MM.1S (cell line): Measurements from ENCODE around the gene MGAT5.

Experiments
- DNase-seq: peaks from one replicate; pipeline ENCODE4 v3.0.0-alpha.2; 2015
- H2AFZ ChIP-seq: fragments of 300-600 bp; sonication (generic); 2 replicates; pipeline ENCODE4 v1.6.0; 2016; ENCODE audit warnings: antibody characterized with exemption, low read length
- H3F3A ChIP-seq: fragments of 300-600 bp; sonication (generic); 2 replicates; pipeline ENCODE4 v1.6.1; 2016; ENCODE audit warnings: mild to moderate bottlenecking, antibody characterized with exemption, low read length, moderate library complexity, mixed read lengths; ENCODE audit not compliant: insufficient read depth
- H3K27ac ChIP-seq: fragments of 300-600 bp; sonication (generic); 2 replicates; pipeline ENCODE4 v1.5.1; 2016; ENCODE audit warnings: mild to moderate bottlenecking, low read length
- H3K27me3 ChIP-seq: fragments of 300-600 bp; sonication (generic); replicated peaks from 2 replicates; pipeline ENCODE4 v1.6.0; 2016; ENCODE audit warnings: low read length; ENCODE audit not compliant: insufficient read depth
- H3K36me3 ChIP-seq: fragments of 300-600 bp; sonication (generic); replicated peaks from 2 replicates; pipeline ENCODE4 v1.6.1; 2016; ENCODE audit warnings: mild to moderate bottlenecking, low read length, mixed read lengths; ENCODE audit not compliant: insufficient read depth
- H3K4me1 ChIP-seq: fragments of 300-600 bp; sonication (generic); 2 replicates; pipeline ENCODE4 v1.6.1; 2016; ENCODE audit warnings: low read length, mixed read lengths
- H3K4me2 ChIP-seq: fragments of 300-600 bp; sonication (generic); 2 replicates; pipeline ENCODE4 v1.6.0; 2016; ENCODE audit warnings: low read depth, low read length
- H3K4me3 ChIP-seq: fragments of 300-600 bp; sonication (generic); 2 replicates; pipeline ENCODE4 v1.5.1; 2016; ENCODE audit warnings: low read length, mixed read lengths
- H3K79me2 ChIP-seq: fragments of 300-600 bp; sonication (generic); 2 replicates; pipeline ENCODE4 v1.6.1; 2016; ENCODE audit warnings: mixed run types, low read length, mixed read lengths
- H3K9ac ChIP-seq: fragments of 300-600 bp; sonication (generic); 2 replicates; pipeline ENCODE4 v1.6.1; 2016; ENCODE audit warnings: low read length, mixed read lengths
- H3K9me2 ChIP-seq: fragments of 300-600 bp; sonication (generic); replicated peaks from 2 replicates; pipeline ENCODE4 v1.6.1; 2016; ENCODE audit warnings: mild to moderate bottlenecking, low read length, mixed read lengths; ENCODE audit not compliant: insufficient read depth
- H3K9me3 ChIP-seq: fragments of 300-600 bp; sonication (generic); replicated peaks from 2 replicates; pipeline ENCODE4 v1.6.1; 2016; ENCODE audit warnings: mild to moderate bottlenecking, low read length, mixed read lengths; ENCODE audit not compliant: insufficient read depth
- H4K20me1 ChIP-seq: fragments of 300-600 bp; sonication (generic); 2 replicates; pipeline ENCODE4 v1.6.1; 2016; ENCODE audit warnings: mild to moderate bottlenecking, low read length, moderate library complexity, mixed read lengths; ENCODE audit not compliant: insufficient read depth
- CTCF ChIP-seq: fragments of 300-600 bp; sonication (generic); IDR thresholded peaks from 2 replicates; pipeline ENCODE4 v1.5.1; 2016; ENCODE audit warnings: antibody characterized with exemption, low read length, mixed read lengths
- EZH2 ChIP-seq: fragments of 300-600 bp; sonication (generic); optimal IDR thresholded peaks from 2 replicates; pipeline ENCODE3; 2017; ENCODE audit warnings: low read depth, mild to moderate bottlenecking, antibody characterized with exemption, low read length, mixed read lengths
- EZH2phosphoT487 ChIP-seq: fragments of 300-600 bp; sonication (generic); IDR thresholded peaks from 2 replicates; pipeline ENCODE4 v1.6.1; 2018; ENCODE audit warnings: antibody characterized with exemption, low read length

MGAT5 gene

GRCh38 chr2:134324947-134325346 is 71.1 kb downstream of the MGAT5 start:
- TF ChIP-seq CTCF, result no peak
- no peak for TF ChIP-seq EZH2phosphoT487
- TF ChIP-seq EZH2, result no peak
- H3K4me3 ChIP-seq, result no peak overlapping the region
- DNase-seq, result peak; percentile 61

GRCh38 chr2:134325696-134326095 is 71.8 kb downstream of the MGAT5 start:
- no peak overlapping the region for H3K9ac ChIP-seq
- peak overlapping the region; percentile 70; the same call in 1 of the 2 replicates for H3K27ac ChIP-seq
- no peaks in the 10 kb centered on the region for H3K9me2 ChIP-seq

More at GRCh38 chr2:134324947-134325346, 71.1 kb downstream of the MGAT5 start:
- no peaks in the 10 kb centered on the region for H3K9me3 ChIP-seq
- peak overlapping the region; percentile 70 for H3K27ac ChIP-seq
- H3K9ac ChIP-seq, result peak overlapping the region; percentile 26; the same call in 1 of the 2 replicates
- no peaks in the 10 kb centered on the region for H3K27me3 ChIP-seq
- no peaks in the 10 kb centered on the region for H3K9me2 ChIP-seq
- H3K4me2 ChIP-seq, result peak overlapping the region; percentile 22; the same call in 1 of the 2 replicates
- H2AFZ ChIP-seq, result no peak overlapping the region
- no peaks in the 10 kb centered on the region for H3K36me3 ChIP-seq
- H3K79me2 ChIP-seq, result peaks cover 69% of the 10 kb centered on the region
- H4K20me1 ChIP-seq, result no peaks in the 10 kb centered on the region
- H3F3A ChIP-seq, result no peaks in the 10 kb centered on the region
- H3K4me1 ChIP-seq, result peaks cover 41% of the 10 kb centered on the region

GRCh38 chr2:134327367-134327766 is 73.5 kb downstream of the MGAT5 start:
- Histone ChIP-seq H3K4me3 (no peak overlapping the region), H3K27me3 (no peaks in the 10 kb centered on the region), H3K36me3 (0 out of 2 replicates have a peak, but pooled peaks cover 4% of the 10 kb centered on the region), H3K4me1 (peaks cover 30% of the 10 kb centered on the region), H3K4me2 (no peak overlapping the region), H3K27ac (no peak overlapping the region), H3F3A (no peaks in the 10 kb centered on the region), H3K9me3 (no peaks in the 10 kb centered on the region), H3K79me2 (peaks cover 65% of the 10 kb centered on the region), H3K9me2 (no peaks in the 10 kb centered on the region), H3K9ac (no peak overlapping the region), H4K20me1 (no peaks in the 10 kb centered on the region), H2AFZ (no peak overlapping the region)
- DNase-seq, result no peak
- TF ChIP-seq CTCF, result no peak
- TF ChIP-seq EZH2, result no peak
- no peak for TF ChIP-seq EZH2phosphoT487

More at GRCh38 chr2:134325696-134326095, 71.8 kb downstream of the MGAT5 start:
- H3K9me3 ChIP-seq, result no peaks in the 10 kb centered on the region
- DNase-seq, result no peak
- H3K79me2 ChIP-seq, result peaks cover 69% of the 10 kb centered on the region
- H2AFZ ChIP-seq, result no peak overlapping the region
- no peaks in the 10 kb centered on the region for H3F3A ChIP-seq
- no peaks in the 10 kb centered on the region for H3K36me3 ChIP-seq
- no peaks in the 10 kb centered on the region for H3K27me3 ChIP-seq
- H3K4me3 ChIP-seq, result no peak overlapping the region
- peaks cover 41% of the 10 kb centered on the region for H3K4me1 ChIP-seq
- H3K4me2 ChIP-seq, result no peak overlapping the region
- no peaks in the 10 kb centered on the region for H4K20me1 ChIP-seq
- TF ChIP-seq EZH2phosphoT487, result no peak
- no peak for TF ChIP-seq CTCF
- no peak for TF ChIP-seq EZH2
